MCF 10A (cell line): ENCODE measurements around the gene CAPSL. TPM values are rescaled to one million over a fixed set of nuclear protein-coding genes. Genes with fewer than 3 reads are reported as not detected.

Source experiments
- BruUV-seq: library from RNA; stranded (reverse); fragments of 400-500 nt; replicated peaks from 2 replicates; lab custom pipeline; 2021; lab: Mats Ljungman, UMichigan
- CTCF ChIA-PET: fragments of 300-600 bp; sonication (Branson Sonifier 250); formaldehyde crosslinking; extraction: SDS; loops from one replicate; lab custom pipeline; 2021; ENCODE audit warnings: antibody characterized with exemption, inconsistent platforms; lab: Yijun Ruan, JAX
- POLR2A ChIA-PET: fragments of 300-600, 350-650 bp; sonication (Branson Sonifier 250); formaldehyde crosslinking; extraction: SDS; loops from one replicate; lab custom pipeline; 2020; ENCODE audit warnings: antibody characterized with exemption, inconsistent platforms; lab: Yijun Ruan, JAX
- DNase-seq: peaks from one replicate; pipeline ENCODE4 v3.0.0-alpha.2; 2018; ENCODE audit not compliant: unreplicated experiment
- H3K27ac Mint-ChIP-seq: one replicate; pipeline ENCODE4 v1.8.0; 2022; ENCODE audit warnings: mild to moderate bottlenecking, low read depth, mixed read lengths; ENCODE audit not compliant: unreplicated experiment
- H3K27me3 Mint-ChIP-seq: one replicate; pipeline ENCODE4 v1.8.0; 2022; ENCODE audit warnings: mixed read lengths; ENCODE audit not compliant: insufficient read depth, unreplicated experiment
- H3K36me3 Mint-ChIP-seq: one replicate; pipeline ENCODE4 v1.8.0; 2022; ENCODE audit warnings: mild to moderate bottlenecking, moderate library complexity, mixed read lengths; ENCODE audit not compliant: insufficient read depth, unreplicated experiment
- H3K4me1 Mint-ChIP-seq: one replicate; pipeline ENCODE4 v1.8.0; 2022; ENCODE audit warnings: mixed read lengths; ENCODE audit not compliant: insufficient read depth, unreplicated experiment
- H3K4me3 Mint-ChIP-seq: one replicate; pipeline ENCODE4 v1.8.0; 2022; ENCODE audit warnings: mild to moderate bottlenecking, moderate library complexity, mixed read lengths; ENCODE audit not compliant: unreplicated experiment
- H3K9me3 Mint-ChIP-seq: one replicate; pipeline ENCODE4 v1.8.0; 2022; ENCODE audit warnings: mixed read lengths; ENCODE audit not compliant: unreplicated experiment
- intact Hi-C: fragments of 100-400 bp; cut with micrococcal nuclease; formaldehyde crosslinking; loops from 2 replicates; pipeline ENCODE4 v1.14.1; 2022
- total RNA-seq: library from RNA; stranded (reverse); gene quantifications from 2 replicates; pipeline ENCODE4 v1.2.3, GENCODE V29; 2022
- TF ChIP-seq, protein P1 (sequence below): fragments of 200-600 bp; IDR thresholded peaks from one replicate; pipeline ENCODE4 v1.8.0; 2022; ENCODE audit warnings: antibody characterized with exemption, mild to moderate bottlenecking; ENCODE audit not compliant: unreplicated experiment

Gene CAPSL
- total RNA-seq, 1 experiment from 2014 or later: not detected

DNA sequence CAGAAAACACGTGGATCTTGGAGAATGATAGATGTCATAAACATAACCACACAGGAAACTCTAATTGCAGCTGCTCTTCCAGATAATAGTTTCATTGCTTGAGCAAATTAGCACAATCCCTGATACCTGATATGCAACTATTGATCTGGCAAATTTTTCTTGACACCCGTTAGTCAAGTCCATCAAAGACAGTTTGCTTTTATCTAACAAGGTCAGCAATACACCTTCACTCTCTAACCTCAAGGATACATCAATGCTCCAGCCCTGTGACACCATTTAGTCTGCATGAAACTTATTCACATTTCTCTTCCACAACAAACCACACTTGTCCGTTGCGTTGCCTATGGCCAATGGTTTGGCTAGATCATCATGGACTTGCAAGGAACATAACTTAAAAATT is 36.1 kb upstream of the CAPSL start:
- CTCF ChIA-PET: no interaction called here
- POLR2A ChIA-PET: no interaction called here
- H3K27me3 Mint-ChIP-seq: peaks cover 6% of the 10 kb centered on the region
- peaks cover 14% of the 10 kb centered on the region for H3K9me3 Mint-ChIP-seq
- BruUV-seq: no TSS peak
- no peak overlapping the region for H3K4me3 Mint-ChIP-seq
- no peaks in the 10 kb centered on the region for H3K36me3 Mint-ChIP-seq
- intact Hi-C loops: no loop called here
- no peak for DNase-seq
- H3K27ac Mint-ChIP-seq: no peak overlapping the region
- H3K4me1 Mint-ChIP-seq: no peaks in the 10 kb centered on the region
- TF ChIP-seq, protein P1, sequence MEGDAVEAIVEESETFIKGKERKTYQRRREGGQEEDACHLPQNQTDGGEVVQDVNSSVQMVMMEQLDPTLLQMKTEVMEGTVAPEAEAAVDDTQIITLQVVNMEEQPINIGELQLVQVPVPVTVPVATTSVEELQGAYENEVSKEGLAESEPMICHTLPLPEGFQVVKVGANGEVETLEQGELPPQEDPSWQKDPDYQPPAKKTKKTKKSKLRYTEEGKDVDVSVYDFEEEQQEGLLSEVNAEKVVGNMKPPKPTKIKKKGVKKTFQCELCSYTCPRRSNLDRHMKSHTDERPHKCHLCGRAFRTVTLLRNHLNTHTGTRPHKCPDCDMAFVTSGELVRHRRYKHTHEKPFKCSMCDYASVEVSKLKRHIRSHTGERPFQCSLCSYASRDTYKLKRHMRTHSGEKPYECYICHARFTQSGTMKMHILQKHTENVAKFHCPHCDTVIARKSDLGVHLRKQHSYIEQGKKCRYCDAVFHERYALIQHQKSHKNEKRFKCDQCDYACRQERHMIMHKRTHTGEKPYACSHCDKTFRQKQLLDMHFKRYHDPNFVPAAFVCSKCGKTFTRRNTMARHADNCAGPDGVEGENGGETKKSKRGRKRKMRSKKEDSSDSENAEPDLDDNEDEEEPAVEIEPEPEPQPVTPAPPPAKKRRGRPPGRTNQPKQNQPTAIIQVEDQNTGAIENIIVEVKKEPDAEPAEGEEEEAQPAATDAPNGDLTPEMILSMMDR: no peak

DNA sequence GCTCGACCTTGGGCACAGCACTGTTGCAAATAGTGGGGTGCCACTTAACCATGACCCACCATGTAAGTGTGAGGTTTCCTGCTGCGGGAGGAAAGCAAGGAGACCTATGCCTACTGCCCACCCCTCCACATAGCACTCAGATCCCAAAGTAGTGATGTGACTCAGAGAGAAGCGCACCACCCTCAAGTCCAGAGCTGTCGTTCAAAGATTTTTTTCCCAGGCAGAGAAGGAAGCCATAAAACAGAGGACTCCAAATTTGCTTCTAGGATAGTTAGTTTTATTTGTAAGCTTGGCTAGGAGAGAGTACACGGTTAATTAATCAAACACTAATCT is 33.4 kb upstream of the CAPSL start:
- ChIA-PET POLR2A (interaction anchor here (0.6 kb wide), 1 partner anchor 743 kb away, joined by 3 read pairs; no protein-coding TSS in a partner anchor), CTCF (interaction anchor here (0.6 kb wide), 1 partner anchor 53 kb away, joined by 3 read pairs; no protein-coding TSS in a partner anchor)
- no peaks in the 10 kb centered on the region for H3K36me3 Mint-ChIP-seq
- intact Hi-C loops: no loop called here
- no peak for DNase-seq
- TF ChIP-seq, protein P1: no peak
- H3K9me3 Mint-ChIP-seq: peaks cover 5% of the 10 kb centered on the region
- H3K4me1 Mint-ChIP-seq: no peaks in the 10 kb centered on the region
- H3K27ac Mint-ChIP-seq: no peak overlapping the region
- H3K27me3 Mint-ChIP-seq: peaks cover 20% of the 10 kb centered on the region
- no TSS peak for BruUV-seq
- no peak overlapping the region for H3K4me3 Mint-ChIP-seq

DNA sequence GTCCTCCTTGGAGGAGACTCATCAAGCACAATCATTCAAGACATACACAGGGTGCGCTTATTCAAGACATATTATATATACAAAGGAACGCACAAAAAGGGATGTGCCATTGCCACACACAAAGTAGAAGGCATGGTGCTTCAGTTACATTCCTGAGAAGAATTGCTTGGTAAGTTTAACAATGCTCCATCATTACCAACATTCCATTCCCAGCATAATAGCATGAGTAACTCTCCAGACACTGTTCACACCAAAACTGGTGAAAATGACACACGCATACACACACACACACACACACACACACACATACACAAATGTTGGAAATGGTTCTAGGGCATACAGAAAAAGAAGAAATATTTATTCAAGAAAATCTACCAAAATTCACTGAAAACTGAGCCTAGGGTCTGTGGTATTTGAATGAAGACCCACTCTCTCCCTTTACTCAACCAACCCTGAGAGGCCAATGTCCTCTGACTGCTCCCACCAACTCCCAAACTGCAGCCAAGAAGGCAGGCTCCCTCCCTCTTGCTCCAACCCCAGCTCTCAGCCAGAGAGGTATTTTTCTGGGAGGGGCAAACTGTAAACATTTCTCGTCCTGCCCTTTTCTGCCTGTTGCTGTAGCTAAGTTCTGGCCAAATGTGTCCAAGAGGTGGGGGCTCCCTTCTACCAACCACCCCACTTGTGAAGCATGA is 32.9 kb upstream of the CAPSL start:
- intact Hi-C loops: no loop called here
- H3K27ac Mint-ChIP-seq: no peak overlapping the region
- no TSS peak for BruUV-seq
- CTCF ChIA-PET: no interaction called here
- TF ChIP-seq, protein P1: no peak
- POLR2A ChIA-PET: no interaction called here
- H3K9me3 Mint-ChIP-seq: no peaks in the 10 kb centered on the region
- H3K36me3 Mint-ChIP-seq: no peaks in the 10 kb centered on the region
- H3K4me3 Mint-ChIP-seq: no peak overlapping the region
- no peaks in the 10 kb centered on the region for H3K4me1 Mint-ChIP-seq
- no peak for DNase-seq
- H3K27me3 Mint-ChIP-seq: peaks cover 20% of the 10 kb centered on the region

DNA sequence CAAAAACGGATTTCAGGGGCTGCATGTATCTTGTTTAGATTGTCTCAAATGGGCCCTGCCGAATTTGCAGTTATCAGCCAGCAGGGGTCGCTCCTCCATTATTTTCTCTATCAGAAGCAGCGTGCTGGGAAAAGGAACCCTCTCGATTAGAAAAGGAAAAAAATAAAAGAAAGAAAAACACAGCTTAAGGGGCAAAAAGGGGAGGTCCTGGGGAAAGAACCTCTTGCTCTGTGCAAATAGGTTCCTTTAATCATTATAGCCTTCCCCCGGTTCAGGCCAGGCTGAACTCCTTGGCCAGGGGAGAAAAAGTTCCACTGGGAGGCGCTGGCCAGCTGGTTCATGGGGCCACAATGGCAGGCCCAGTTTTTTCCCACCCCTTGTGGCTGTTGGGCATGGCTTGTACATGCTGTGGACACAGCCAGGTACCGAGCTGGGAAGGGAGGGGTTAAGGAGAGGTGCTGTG is 25.0 kb upstream of the CAPSL start:
- no TSS peak for BruUV-seq
- Mint-ChIP-seq H3K27me3 (peaks cover 54% of the 10 kb centered on the region), H3K4me1 (no peaks in the 10 kb centered on the region), H3K36me3 (no peaks in the 10 kb centered on the region), H3K27ac (no peak overlapping the region), H3K4me3 (no peak overlapping the region), H3K9me3 (no peaks in the 10 kb centered on the region)
- ChIA-PET CTCF (interaction anchor here (0.5 to 1.4 kb wide), 5 partner anchors 30 to 436 kb away, joined by 3 to 9 read pairs (median 3); no protein-coding TSS in a partner anchor), POLR2A (no interaction called here)
- intact Hi-C loops: no loop called here
- DNase-seq: peak; percentile 50
- TF ChIP-seq, protein P1: peak; percentile 39
